Stimulated activated CD4-positive, alpha-beta T cell treated with anti-CD3 and anti-CD28 coated beads, Interleukin-1b, Interleukin-23, amount 100 ng/mL, for 1 hour (primary cell): Measurements from ENCODE around the gene ARL5B.

Experiments
- DNase-seq, 2 donors: peaks; one replicate each; pipeline ENCODE4 v3.0.0-alpha.2; 2020; ENCODE audit warnings: low read depth in 2 of 2

ARL5B gene

GRCh38 chr10:18703521-18703920, 44.3 kb downstream of the ARL5B start:
- DNase-seq = no peak

GRCh38 chr10:18710201-18710653, 51.0 kb downstream of the ARL5B start:
- no peak for DNase-seq

- no peak for DNase-seq
These were observed 53.8 kb downstream of the ARL5B start for GRCh38 chr10:18713077-18713476.

- no peak for DNase-seq
These were observed 59.8 kb downstream of the ARL5B start for GRCh38 chr10:18718991-18719390.

GRCh38 chr10:18719811-18720210, 60.6 kb downstream of the ARL5B start:
- DNase-seq = no peak

- DNase-seq = no peak
These were observed 61.8 kb downstream of the ARL5B start for GRCh38 chr10:18721067-18721466.

GRCh38 chr10:18723801-18724200, 64.6 kb downstream of the ARL5B start:
- no peak for DNase-seq
